SIG-M5 treated with dmso at 0.1 percent for 504 hours (cell line): ENCODE measurements around the gene ATAD2B.

Source experiments
- DNase-seq: peaks from one replicate; lab custom pipeline; 2025; ENCODE audit not compliant: unreplicated experiment; lab: John Stamatoyannopoulos, UW

The ATAD2B gene

DNA sequence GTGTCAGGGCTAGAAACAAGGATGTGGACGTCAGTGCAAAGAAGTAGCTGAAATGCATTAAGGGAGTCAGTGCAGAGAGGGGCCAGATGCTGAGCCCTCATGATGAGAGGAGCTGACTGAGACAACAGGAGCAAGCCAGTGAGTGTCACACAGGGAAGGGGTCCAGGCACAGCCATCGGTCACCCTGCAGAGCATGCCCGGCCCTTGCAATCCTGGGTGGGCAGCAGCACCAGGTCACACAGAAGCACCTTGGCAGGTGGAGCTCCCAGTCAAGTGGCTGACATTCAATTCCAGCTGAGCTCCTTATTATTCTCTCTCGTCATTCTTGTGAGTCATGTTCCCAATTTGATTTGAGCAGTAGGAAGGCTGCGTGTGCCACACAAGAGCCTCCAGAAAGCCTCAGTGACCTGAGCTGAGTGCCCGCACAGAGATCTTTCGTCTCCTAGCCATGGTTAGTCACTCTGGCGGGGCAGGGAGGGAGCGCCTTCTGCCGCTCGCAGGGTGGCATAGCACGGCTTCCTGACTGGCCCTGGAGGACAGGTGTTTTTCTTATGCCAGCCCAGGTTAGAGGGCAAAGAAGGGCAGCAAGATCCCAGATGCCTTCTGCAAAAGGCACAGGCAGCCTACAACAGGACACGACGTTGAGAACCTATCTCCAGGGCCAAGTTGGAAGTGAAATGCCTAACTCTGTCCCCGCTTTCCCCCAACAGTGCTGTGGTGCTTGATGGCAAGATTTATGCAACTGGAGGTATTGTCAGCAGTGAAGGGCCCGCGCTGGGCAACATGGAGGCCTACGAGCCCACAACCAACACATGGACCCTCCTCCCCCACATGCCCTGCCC, 220.9 kb downstream of the ATAD2B start:
- no peak for DNase-seq

DNA sequence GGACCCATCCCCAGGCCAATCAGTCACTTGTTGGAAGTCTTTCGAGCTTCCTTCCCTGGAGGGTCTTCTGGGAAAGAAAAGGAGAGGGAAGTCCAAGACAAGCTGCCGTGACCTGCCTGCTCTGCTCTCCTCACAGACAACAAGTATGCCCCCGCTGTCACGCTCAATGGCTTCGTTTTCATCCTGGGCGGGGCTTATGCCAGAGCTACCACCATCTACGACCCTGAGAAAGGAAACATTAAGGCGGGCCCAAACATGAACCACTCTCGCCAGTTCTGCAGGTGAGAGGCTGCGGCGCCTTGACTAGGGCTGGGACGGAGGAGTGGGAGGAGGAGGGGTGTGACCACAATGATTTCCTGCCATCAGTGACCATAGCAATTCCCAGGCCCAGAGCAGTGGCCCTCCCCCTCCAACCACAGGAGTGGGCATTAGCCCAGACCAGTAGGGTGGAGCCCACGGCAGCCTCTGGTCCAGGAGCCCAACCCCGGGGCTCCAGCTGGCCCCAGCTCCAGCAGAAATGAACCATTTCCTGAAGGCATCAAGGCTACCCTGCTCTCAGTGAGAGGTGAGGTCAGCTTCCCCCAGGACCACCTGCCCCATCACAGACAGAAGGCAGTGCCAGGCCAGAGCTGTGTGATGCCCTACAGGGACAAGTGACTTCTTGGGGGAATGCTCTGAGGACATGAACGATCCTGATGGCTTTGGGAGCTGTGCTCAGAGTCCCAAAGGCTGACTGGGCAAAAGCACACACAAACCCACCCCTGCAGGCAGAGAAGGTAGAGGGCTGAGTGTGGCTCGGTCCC, 223.1 kb downstream of the ATAD2B start:
- no peak for DNase-seq

DNA sequence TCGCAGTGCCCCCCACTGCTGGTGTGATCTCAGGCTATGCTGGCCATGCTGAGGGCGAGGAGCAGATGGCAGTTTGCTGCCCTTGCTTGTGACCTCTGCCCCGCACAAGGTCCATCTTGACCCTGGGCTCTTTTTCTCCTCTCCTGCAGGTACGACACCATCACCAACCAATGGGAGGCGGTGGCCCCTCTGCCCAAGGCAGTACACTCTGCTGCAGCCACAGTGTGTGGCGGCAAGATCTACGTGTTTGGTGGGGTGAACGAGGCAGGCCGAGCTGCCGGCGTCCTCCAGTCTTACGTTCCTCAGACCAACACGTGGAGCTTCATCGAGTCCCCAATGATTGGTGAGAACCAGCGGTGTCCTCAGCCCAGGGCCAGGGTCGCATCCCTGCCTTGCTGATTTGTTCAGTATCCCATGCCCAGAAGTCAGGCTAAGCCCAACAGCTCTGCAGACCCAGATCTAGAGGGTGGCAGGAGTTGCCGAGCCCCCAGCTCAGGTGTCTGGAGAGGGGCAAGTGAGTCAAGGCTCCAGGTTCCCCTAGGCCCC, 223.8 kb downstream of the ATAD2B start:
- DNase-seq = no peak

DNA sequence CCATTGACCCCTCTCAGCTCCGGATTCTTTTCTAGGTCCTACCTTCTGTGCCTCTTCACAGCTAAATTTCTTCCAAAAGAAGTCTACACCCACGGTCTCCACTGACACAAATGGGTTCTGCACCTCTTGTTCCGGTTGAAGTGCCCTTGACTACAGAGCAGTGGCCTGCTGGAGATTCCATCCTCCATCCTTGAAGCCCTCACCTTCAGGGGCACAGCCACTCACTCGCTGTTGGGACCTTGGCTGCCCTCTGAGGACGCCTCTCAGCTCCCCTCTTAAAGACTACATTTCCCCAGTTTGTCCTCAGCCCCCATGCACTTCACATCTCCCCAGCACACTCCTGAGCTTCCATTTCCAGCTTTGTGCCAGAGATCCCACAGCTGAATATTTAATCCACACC, 226.3 kb downstream of the ATAD2B start:
- no peak for DNase-seq

DNA sequence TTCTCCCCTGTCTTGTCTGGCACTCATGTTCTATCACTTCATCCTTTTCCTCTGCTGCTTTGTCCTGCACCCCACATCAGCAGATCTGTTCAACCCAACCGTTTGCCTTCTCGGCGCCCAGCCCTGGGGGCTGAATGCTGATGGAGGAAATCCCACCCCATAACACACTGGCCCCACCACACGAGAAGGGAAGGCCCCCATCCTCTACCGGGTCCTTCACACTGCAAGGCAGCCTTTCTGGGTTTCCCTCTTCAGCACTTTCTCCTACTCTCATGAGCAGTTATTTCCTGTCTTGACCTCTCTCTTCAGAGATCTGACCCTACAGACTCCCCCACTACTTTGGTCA, 227.4 kb downstream of the ATAD2B start:
- DNase-seq = no peak

DNA sequence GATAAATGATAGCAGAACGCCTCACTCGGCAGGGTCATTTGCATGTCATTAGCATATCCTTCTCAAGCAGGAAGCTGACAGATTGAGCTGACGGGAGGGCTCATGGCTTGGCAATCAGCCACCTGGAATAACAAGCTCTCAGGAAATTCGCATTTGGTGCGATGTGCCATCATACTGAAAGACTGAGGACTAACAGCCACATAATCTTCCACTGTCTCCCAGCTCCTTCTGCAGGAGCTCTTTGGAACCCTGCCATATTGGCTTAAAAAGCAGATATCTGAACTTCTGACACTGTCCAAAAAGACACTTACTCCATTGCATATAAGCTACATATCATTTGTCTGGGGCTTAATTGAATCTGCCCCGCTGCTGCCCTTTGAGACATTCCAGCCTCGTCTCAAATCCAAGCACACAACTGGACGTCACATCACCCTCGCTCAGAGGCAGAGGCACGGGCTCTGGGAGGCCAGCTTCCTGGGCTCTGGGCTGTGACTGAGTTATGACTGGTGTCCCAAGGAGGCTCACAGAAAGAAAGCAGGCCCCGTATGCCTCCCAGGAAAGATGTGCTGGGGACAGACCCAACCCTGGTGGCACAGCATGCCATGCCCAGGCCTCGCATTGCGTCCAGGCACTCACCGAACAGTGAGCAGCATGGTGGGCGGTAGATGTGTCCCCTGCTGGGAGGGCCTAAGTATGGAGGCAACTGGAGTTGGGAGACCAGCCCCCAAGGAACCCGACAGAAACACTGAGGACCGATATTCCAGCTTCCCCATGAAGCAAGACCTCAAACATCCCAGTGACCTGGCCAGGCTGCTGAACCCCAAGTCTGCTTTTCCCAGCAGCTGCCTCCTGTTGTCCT, 228.0 kb downstream of the ATAD2B start:
- DNase-seq = no peak
